Jurkat, Clone E6-1 (cell line): ENCODE measurements around the gene MRPS14.

Experiments used
- DNase-seq: peaks from one replicate; pipeline ENCODE4 v3.0.0-alpha.2; 2011; ENCODE audit warnings: low read depth, low spot score
- H3K4me3 ChIP-seq: 2 replicates; pipeline ENCODE4 v1.5.1; 2011; ENCODE audit warnings: mild to moderate bottlenecking, low read length, control low read depth, moderate library complexity

The MRPS14 gene

DNA sequence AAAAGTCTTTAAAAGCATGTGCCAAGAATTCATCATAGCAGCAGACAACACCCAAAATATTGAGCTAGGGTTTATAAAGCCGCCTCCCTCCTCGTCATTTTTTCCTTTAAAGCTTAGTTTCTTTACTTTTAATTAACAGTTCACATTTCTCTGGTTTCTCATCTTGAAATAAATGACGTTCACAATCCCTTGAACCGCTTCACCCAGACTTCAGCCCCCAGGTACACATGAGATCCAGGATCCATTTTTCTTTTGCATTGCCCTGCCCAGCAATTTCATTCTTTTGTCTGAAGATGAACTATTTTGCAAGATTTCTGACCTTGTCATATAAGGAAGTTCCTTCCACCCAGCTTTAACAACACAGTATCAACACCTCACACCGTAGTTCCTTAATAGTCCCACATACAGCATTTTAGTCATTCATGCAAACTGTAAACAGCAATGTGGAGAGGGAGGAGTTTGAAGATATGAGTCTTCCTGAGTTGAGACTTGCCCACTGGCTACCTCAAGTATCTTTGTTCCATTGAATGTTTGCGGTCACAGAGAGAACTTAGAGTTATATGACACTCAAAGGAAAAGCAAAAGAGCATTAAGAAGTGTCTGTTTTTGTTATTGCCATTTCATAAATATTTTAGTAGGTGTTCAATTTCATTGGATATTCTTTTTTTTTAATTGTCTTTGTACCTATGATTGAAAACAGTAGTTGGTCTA is 58.8 kb downstream of the MRPS14 start:
- no peak for DNase-seq

DNA sequence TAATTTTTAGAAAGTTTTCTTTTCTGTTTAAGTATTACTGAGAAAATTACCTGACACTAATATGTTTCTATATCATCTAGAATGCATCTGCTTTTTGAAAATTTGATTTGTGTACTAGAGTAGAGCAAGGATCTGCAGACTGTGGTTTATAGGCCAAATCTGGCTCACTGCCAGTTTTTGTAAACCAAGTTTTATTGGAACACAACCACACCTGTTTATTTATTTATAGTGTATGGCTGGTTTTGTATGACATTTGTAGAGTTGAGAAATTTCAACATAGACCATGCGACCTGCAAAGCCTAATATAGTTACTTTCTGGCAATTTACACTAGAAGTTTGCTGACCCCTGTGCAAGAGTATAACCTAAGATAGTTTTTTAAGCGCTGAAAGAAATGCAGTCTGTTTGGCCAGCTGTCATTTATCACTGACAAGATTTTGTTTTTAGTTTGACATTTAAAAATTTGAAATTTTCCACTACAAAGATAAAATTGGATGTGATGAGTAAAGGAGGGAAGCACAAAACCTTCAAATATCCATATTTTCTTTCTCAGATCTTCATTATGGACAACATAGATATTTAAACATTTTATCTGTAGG is 59.6 kb downstream of the MRPS14 start:
- H3K4me3 ChIP-seq: no peak overlapping the region
- no peak for DNase-seq

More for the DNA sequence above, 58.8 kb downstream of the MRPS14 start:
- no peak overlapping the region for H3K4me3 ChIP-seq
